ENCODE measurements around the gene DEFB123. TPM values are rescaled to one million over a fixed set of nuclear protein-coding genes. Genes with fewer than 3 reads are reported as not detected.
A peak's percentile ranks its signal among the peaks of the same experiment; 100 is the strongest.

Gene DEFB123
- total RNA-seq, 1 donor from 2014 or later, result not detected

DNA sequence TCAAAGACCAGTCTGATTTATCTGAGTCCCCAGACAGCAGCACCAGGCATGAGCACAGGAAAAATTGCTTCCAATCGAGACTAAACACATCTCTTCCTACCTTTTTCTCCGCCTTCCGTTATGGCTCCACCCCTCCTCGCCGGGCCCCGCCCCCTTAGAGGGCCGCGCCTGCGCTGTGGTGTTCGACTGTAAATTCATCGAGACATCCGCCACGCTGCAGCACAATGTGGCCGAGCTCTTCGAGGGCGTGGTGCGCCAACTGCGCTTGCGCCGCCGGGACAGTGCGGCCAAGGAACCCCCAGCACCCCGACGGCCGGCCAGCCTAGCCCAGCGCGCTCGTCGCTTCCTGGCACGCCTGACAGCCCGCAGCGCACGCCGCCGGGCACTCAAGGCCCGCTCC, 43.6 kb downstream of the DEFB123 start:
- H3K27ac ChIP-seq, result peak overlapping the region; percentile 90
- no peaks in the 10 kb centered on the region for H3K4me1 ChIP-seq
- no peak for TF ChIP-seq POLR2AphosphoS5 (IDR thresholded peaks at IDR 0.05; ENCODE audit: insufficient read depth in 1 of 2, low read depth in 1 of 2)
- TF ChIP-seq, protein P1, sequence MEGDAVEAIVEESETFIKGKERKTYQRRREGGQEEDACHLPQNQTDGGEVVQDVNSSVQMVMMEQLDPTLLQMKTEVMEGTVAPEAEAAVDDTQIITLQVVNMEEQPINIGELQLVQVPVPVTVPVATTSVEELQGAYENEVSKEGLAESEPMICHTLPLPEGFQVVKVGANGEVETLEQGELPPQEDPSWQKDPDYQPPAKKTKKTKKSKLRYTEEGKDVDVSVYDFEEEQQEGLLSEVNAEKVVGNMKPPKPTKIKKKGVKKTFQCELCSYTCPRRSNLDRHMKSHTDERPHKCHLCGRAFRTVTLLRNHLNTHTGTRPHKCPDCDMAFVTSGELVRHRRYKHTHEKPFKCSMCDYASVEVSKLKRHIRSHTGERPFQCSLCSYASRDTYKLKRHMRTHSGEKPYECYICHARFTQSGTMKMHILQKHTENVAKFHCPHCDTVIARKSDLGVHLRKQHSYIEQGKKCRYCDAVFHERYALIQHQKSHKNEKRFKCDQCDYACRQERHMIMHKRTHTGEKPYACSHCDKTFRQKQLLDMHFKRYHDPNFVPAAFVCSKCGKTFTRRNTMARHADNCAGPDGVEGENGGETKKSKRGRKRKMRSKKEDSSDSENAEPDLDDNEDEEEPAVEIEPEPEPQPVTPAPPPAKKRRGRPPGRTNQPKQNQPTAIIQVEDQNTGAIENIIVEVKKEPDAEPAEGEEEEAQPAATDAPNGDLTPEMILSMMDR (IDR thresholded peaks at IDR 0.05), result no peak
- intact Hi-C loops (cut with DNase I), result no loop called here
- no peak overlapping the region for H3K4me3 ChIP-seq
- H3K9me3 ChIP-seq, result no peaks in the 10 kb centered on the region
- no peak for DNase-seq (ENCODE audit: extremely low spot score in 2 of 2)
- no peaks in the 10 kb centered on the region for H3K27me3 ChIP-seq
- H3K36me3 ChIP-seq, result no peaks in the 10 kb centered on the region

DNA sequence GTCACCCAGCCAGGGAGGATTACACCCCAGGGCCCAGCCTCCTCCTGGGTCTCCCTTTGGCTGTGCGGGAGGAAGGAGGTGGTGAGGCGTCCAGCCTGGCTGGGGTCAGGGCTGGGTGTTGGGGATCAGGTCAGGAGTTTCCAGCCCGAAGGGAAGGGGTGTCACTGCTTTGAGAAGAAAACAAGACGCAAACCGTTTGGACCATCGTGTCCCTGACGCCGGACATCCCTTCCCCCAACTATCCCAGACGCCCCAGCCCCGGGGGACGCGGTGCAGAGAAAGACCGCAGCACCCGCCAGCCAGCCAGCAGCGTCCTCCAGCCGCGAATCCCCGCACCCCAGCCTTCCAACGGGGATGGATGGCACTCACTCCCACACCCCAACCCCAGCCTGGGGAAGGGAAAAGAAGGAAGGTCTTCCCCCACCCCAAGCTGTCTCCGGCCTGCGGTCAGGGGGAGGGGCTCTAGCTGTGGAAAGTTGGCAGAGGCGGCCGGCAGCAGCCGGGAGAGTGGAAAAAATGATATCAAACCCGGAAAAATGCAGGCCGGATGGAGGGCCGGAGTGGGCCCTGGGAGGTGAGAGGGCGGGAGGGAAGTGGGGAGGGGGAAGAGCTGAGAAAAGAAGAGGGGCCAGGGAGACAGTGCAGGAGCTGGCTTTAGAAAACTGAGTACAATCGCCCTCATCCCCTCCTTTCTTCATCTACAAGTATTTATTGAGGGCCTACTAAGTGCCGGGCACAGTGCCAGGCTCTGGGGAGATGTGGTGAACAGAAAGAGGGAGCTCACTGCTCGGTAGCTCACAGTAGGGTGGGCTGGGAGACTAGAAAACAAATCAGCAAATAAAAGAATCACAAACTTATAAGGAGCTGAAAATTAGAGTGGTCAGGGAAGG, 45.3 kb downstream of the DEFB123 start:
- Histone ChIP-seq H3K9me3 (no peaks in the 10 kb centered on the region), H3K36me3 (no peaks in the 10 kb centered on the region), H3K4me1 (no peaks in the 10 kb centered on the region), H3K27me3 (no peaks in the 10 kb centered on the region), H3K27ac (peak overlapping the region; percentile 90), H3K4me3 (peak overlapping the region; percentile 30 to 39)
- intact Hi-C loops (cut with DNase I), result no loop called here
- TF ChIP-seq POLR2AphosphoS5 (IDR thresholded peaks at IDR 0.05; ENCODE audit: insufficient read depth in 1 of 2, low read depth in 1 of 2), result peak in 1 of 2 donors; percentile 84
- TF ChIP-seq POLR2A (IDR thresholded peaks at IDR 0.05), result no peak
- no peak for DNase-seq (ENCODE audit: extremely low spot score in 2 of 2)

DNA sequence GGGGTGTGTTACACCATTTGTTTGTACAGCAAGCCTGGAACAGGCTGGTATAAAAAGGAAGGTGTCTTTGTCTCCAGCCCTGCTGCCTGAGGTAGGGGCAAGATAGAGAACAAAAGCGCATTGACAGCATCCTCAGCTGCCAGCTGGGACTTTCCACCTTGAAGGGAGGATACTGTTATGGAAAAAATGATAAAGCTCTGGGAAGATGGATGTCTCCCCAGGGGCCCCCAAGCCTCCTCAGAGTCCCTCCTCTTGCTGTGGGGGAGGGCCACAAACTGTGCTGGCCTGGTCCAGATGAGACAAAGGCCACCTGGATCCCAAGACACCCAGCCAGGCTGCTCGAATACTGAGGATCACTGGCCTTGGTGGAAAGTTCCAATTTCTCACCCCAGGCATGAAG, 47.7 kb downstream of the DEFB123 start:
- Histone ChIP-seq H3K9me3 (no peaks in the 10 kb centered on the region), H3K27ac (peak overlapping the region; percentile 18), H3K4me1 (no peaks in the 10 kb centered on the region), H3K27me3 (no peaks in the 10 kb centered on the region), H3K36me3 (no peaks in the 10 kb centered on the region), H3K4me3 (no peak overlapping the region)
- TF ChIP-seq, protein P1 (IDR thresholded peaks at IDR 0.05), result no peak
- TF ChIP-seq POLR2AphosphoS5 (IDR thresholded peaks at IDR 0.05; ENCODE audit: insufficient read depth in 1 of 2, low read depth in 1 of 2), result no peak
- no peak for TF ChIP-seq POLR2A (IDR thresholded peaks at IDR 0.05)
- no peak for DNase-seq (ENCODE audit: extremely low spot score in 2 of 2)
- intact Hi-C loops (cut with DNase I), result no loop called here

DNA sequence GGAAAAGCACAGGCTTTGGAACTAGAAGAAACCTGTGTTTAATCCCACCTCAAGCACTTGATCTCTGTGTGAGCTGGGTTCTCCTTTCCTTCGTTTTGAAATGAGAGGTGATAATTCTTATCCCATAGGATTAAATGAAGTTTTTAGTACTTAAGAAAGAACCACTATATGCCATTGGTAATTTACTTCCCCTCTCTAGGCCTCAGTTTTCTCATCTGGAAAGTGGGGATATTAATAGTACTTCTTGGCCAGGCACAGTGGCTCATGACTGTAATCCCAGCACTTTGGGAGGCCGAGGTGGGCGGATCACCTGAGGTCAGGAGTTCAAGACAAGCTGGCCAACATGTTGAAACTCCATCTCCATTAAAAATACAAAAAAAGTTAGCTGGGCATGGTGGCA, 48.7 kb downstream of the DEFB123 start:
- no peak overlapping the region for H3K4me3 ChIP-seq
- no peaks in the 10 kb centered on the region for H3K9me3 ChIP-seq
- H3K36me3 ChIP-seq, result no peaks in the 10 kb centered on the region
- intact Hi-C loops (cut with DNase I), result no loop called here
- DNase-seq (ENCODE audit: extremely low spot score in 2 of 2), result no peak
- TF ChIP-seq POLR2AphosphoS5 (IDR thresholded peaks at IDR 0.05; ENCODE audit: insufficient read depth in 1 of 2, low read depth in 1 of 2) (no peak), POLR2A (IDR thresholded peaks at IDR 0.05) (no peak)
- TF ChIP-seq, protein P1 (IDR thresholded peaks at IDR 0.05), result no peak
- H3K27me3 ChIP-seq, result no peaks in the 10 kb centered on the region
- H3K4me1 ChIP-seq, result no peaks in the 10 kb centered on the region
- no peak overlapping the region for H3K27ac ChIP-seq

- Histone ChIP-seq H3K4me3 (no peak overlapping the region), H3K27ac (no peak overlapping the region), H3K9me3 (no peaks in the 10 kb centered on the region), H3K27me3 (no peaks in the 10 kb centered on the region), H3K4me1 (no peaks in the 10 kb centered on the region), H3K36me3 (no peaks in the 10 kb centered on the region)
- intact Hi-C loops (cut with DNase I), result no loop called here
- DNase-seq (ENCODE audit: extremely low spot score in 2 of 2), result no peak
- no peak for TF ChIP-seq POLR2AphosphoS5 (IDR thresholded peaks at IDR 0.05; ENCODE audit: insufficient read depth in 1 of 2, low read depth in 1 of 2)
- TF ChIP-seq POLR2A (IDR thresholded peaks at IDR 0.05), result no peak
- TF ChIP-seq, protein P1 (IDR thresholded peaks at IDR 0.05), result no peak
Measured at GRCh38 chr20:31490752-31491151, 50.3 kb downstream of the DEFB123 start.

All from vagina (tissue), 2 donors.